OCI-LY1 (cell line): Measurements from ENCODE around the gene FN1.

Source experiments
- H2AFZ ChIP-seq: fragments of 200-600 bp; sonication (generic), shearing (Covaris generic); 2 replicates; pipeline ENCODE4 v1.6.0; 2014; ENCODE audit warnings: antibody characterized with exemption, mild to moderate bottlenecking, low read length
- H3F3A ChIP-seq: fragments of 200-600 bp; sonication (generic), shearing (Covaris generic); 2 replicates; pipeline ENCODE4 v1.6.0; 2014; ENCODE audit warnings: mild to moderate bottlenecking, antibody characterized with exemption, low read length, moderate library complexity; ENCODE audit not compliant: insufficient read depth
- H3K27ac ChIP-seq: fragments of 200-600 bp; sonication (generic); 2 replicates; pipeline ENCODE4 v1.5.1; 2014; ENCODE audit warnings: low read length, mixed run types, mild to moderate bottlenecking, low read depth; ENCODE audit not compliant: poor library complexity, severe bottlenecking
- H3K27me3 ChIP-seq: fragments of 200-600 bp; sonication (generic); 2 replicates; pipeline ENCODE4 v1.6.0; 2014; ENCODE audit warnings: antibody characterized with exemption, mild to moderate bottlenecking, low read length, moderate library complexity; ENCODE audit not compliant: insufficient read depth
- H3K36me3 ChIP-seq: fragments of 200-600 bp; sonication (generic); 2 replicates; pipeline ENCODE4 v1.6.1; 2014; ENCODE audit warnings: mild to moderate bottlenecking, antibody characterized with exemption, low read length, moderate library complexity, mixed read lengths; ENCODE audit not compliant: insufficient read depth
- H3K4me1 ChIP-seq: fragments of 200-600 bp; sonication (generic); 2 replicates; pipeline ENCODE4 v1.5.1; 2014; ENCODE audit warnings: mild to moderate bottlenecking, low read length, moderate library complexity; ENCODE audit not compliant: insufficient read depth, severe bottlenecking
- H3K4me2 ChIP-seq: fragments of 200-600 bp; sonication (generic), shearing (Covaris generic); 2 replicates; pipeline ENCODE4 v1.6.1; 2014; ENCODE audit warnings: low read length
- H3K4me3 ChIP-seq: fragments of 200-600 bp; sonication (generic); 2 replicates; pipeline ENCODE4 v1.5.1; 2014; ENCODE audit warnings: low read length, low read depth, mild to moderate bottlenecking, mixed read lengths; ENCODE audit not compliant: poor library complexity, severe bottlenecking
- H3K79me2 ChIP-seq: fragments of 200-600 bp; shearing (Covaris generic); 2 replicates; pipeline ENCODE4 v1.6.1; 2016; ENCODE audit warnings: mixed run types, low read length, mixed read lengths; ENCODE audit not compliant: insufficient read depth
- H3K9ac ChIP-seq: fragments of 200-600 bp; sonication (generic), shearing (Covaris generic); 2 replicates; pipeline ENCODE4 v1.6.1; 2014; ENCODE audit warnings: mild to moderate bottlenecking, low read length, mixed read lengths
- H3K9me2 ChIP-seq: fragments of 200-600 bp; sonication (generic), shearing (Covaris generic); 2 replicates; pipeline ENCODE4 v1.6.1; 2014; ENCODE audit warnings: low read depth, mild to moderate bottlenecking, low read length, mixed read lengths
- H3K9me3 ChIP-seq: fragments of 200-600 bp; shearing (Covaris generic); 2 replicates; pipeline ENCODE4 v1.6.1; 2014; ENCODE audit warnings: low read length, mixed read lengths
- H4K20me1 ChIP-seq: fragments of 200-600 bp; sonication (generic), shearing (Covaris generic); 2 replicates; pipeline ENCODE4 v1.6.0; 2016; ENCODE audit warnings: mild to moderate bottlenecking, low read length; ENCODE audit not compliant: insufficient read depth
- CTCF ChIP-seq: fragments of 200-600 bp; sonication (generic), shearing (Covaris generic); IDR thresholded peaks from 2 replicates; pipeline ENCODE4 v1.5.1; 2017; ENCODE audit warnings: mild to moderate bottlenecking, antibody characterized with exemption, low read length, moderate library complexity, mixed read lengths
- EZH2 ChIP-seq: fragments of 200-600 bp; sonication (generic), shearing (Covaris generic); IDR thresholded peaks from 2 replicates; pipeline ENCODE4 v1.8.0; 2017; ENCODE audit warnings: borderline replicate concordance, mixed run types, mild to moderate bottlenecking, antibody characterized with exemption, low read length, moderate library complexity, mixed read lengths

The FN1 gene

DNA sequence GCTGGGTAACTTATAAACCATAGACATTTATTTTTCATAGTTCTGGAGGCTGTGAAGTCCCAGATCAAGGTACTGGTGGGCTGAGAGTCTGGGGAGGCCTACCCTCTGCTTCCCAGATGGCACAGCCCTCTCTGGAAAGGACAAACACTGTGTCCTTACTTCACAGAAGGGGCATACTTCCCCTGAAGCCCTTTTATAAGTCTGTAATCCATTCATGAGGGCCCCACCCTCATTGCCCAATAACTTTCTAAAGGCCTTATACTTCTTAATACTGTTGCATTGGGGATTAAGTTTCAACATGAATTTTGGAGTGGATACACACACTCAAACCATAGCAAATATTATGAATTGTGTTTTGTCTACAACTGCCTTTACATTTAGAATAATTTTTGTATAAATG, 88.0 kb downstream of the FN1 start:
- Histone ChIP-seq H2AFZ (no peak overlapping the region), H3K9me2 (no peaks in the 10 kb centered on the region), H3K4me3 (no peak overlapping the region), H3K27me3 (no peaks in the 10 kb centered on the region), H3K4me2 (no peak overlapping the region), H3K9ac (no peak overlapping the region), H3K4me1 (no peaks in the 10 kb centered on the region), H3K27ac (no peak overlapping the region), H4K20me1 (no peaks in the 10 kb centered on the region), H3K36me3 (peaks cover 95% of the 10 kb centered on the region), H3F3A (no peaks in the 10 kb centered on the region), H3K9me3 (no peaks in the 10 kb centered on the region), H3K79me2 (no peaks in the 10 kb centered on the region)
- TF ChIP-seq CTCF = no peak
- no peak for TF ChIP-seq EZH2

- Histone ChIP-seq H3K79me2 (0 out of 2 replicates have a peak, but pooled peaks cover 3% of the 10 kb centered on the region), H3K27me3 (no peaks in the 10 kb centered on the region), H3F3A (no peaks in the 10 kb centered on the region; the same call in 1 of the 2 replicates), H2AFZ (no peak overlapping the region), H3K9me3 (no peaks in the 10 kb centered on the region), H4K20me1 (no peaks in the 10 kb centered on the region), H3K4me1 (no peaks in the 10 kb centered on the region), H3K4me2 (no peak overlapping the region), H3K36me3 (peaks cover 95% of the 10 kb centered on the region), H3K9ac (no peak overlapping the region), H3K9me2 (no peaks in the 10 kb centered on the region), H3K4me3 (no peak overlapping the region), H3K27ac (no peak overlapping the region)
- no peak for TF ChIP-seq CTCF
- no peak for TF ChIP-seq EZH2
Measured at GRCh38 chr2:215338883-215339679, 96.8 kb downstream of the FN1 start.

DNA sequence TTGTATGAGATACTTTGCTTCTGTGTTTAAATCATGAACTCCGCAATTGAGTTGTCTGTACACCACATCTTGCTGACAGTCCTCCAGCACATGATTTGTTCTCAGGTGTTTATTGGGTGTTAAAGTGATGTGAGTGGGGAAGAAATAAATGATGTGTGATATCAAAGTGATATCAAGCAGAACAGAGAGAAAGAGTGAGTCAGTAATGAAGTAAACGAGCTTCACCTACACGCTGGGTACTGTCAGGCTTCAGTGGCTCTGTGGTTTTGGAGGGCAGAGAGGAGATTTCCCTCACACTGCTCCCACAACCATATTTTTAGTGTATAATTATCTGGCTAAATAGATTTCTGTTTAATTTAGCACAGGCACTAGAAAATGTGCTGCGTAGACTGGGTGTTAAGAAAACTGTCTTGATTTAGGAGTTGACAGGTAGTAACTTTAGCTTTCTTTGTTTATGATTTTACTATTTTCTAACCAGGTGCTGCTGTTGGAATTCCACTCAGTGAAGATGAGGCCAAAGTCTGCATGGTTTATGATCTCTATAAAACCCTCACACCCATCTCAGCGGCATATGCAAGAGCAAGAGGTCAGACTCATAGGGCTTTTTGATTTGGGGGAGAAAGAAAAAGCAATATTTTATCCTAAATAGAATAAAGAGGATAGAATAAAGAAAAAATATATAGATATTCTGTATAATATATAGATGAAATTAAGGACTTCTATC, 102.8 kb downstream of the FN1 start:
- no peaks in the 10 kb centered on the region for H3K27me3 ChIP-seq
- peak overlapping the region; percentile 21; the same call in 1 of the 2 replicates for H3K9ac ChIP-seq
- H3K9me2 ChIP-seq = no peaks in the 10 kb centered on the region
- H3K4me1 ChIP-seq = peaks cover 28% of the 10 kb centered on the region
- no peaks in the 10 kb centered on the region for H4K20me1 ChIP-seq
- 0 out of 2 replicates have a peak, but pooled peaks cover 6% of the 10 kb centered on the region for H3F3A ChIP-seq
- H2AFZ ChIP-seq = no peak overlapping the region
- H3K4me2 ChIP-seq = peak overlapping the region; percentile 11; the same call in 1 of the 2 replicates
- peaks cover 95% of the 10 kb centered on the region for H3K36me3 ChIP-seq
- H3K79me2 ChIP-seq = no peaks in the 10 kb centered on the region
- TF ChIP-seq EZH2 (no peak), CTCF (no peak)
- no peaks in the 10 kb centered on the region for H3K9me3 ChIP-seq
- H3K4me3 ChIP-seq = no peak overlapping the region
- peak overlapping the region; percentile 74 for H3K27ac ChIP-seq
